Measurements from ENCODE around the gene POLR2H. TPM values are rescaled to one million over a fixed set of nuclear protein-coding genes. Genes with fewer than 3 reads are reported as not detected.

The POLR2H gene
- 107 and 163 TPM in 2 replicates for total RNA-seq (2012; rRNA removed)

DNA sequence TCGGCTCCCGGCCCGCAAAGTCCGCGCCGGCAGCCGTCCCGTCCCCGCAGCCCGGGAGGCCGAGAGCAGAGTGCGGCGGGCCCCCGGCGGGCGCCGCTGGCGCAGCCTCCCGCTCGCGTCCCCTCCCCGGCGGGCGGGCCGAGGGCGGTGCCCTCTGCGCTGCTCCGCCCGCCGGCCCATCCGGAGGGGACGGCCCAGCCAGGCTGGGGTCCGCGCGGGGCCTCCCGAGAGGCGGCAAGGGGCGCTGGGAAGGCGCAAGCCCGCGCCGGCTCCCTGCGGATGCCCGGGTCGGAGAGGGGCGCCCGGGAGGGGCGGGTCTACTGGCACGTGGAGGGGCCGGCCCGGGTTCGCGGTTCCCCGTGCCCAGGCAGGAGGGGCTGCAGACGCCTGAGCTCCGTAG is at the start of gene POLR2H, which contains the start of gene CLCN2:
Gene POLR2H (plus strand): TSS at position 179 of the 400 bp plus-strand sequence. CDS start 1,783 bp downstream, outside the sequence.
Gene CLCN2 (minus strand): TSS at position 74 of the 400 bp plus-strand sequence. CDS start 126 bp downstream, outside the sequence.
- peaks cover under 1% of the 10 kb centered on the region for H3K36me3 ChIP-seq (ENCODE audit: insufficient read depth, low read length)
- H3K27me3 ChIP-seq (ENCODE audit: control insufficient read depth, insufficient read depth, low read length) = no peaks in the 10 kb centered on the region
- peaks cover 25% of the 10 kb centered on the region for H3K4me1 ChIP-seq (ENCODE audit: control insufficient read depth, insufficient read depth, low read length)
- H3K4me3 ChIP-seq (ENCODE audit: low read length) = peak within 1 kb of the TSS; percentile 73
- no peaks in the 10 kb centered on the region for H3K9me3 ChIP-seq (replicated peaks; ENCODE audit: low read length)
- peak within 1 kb of the TSS; percentile 98 for H3K9ac ChIP-seq (ENCODE audit: low read depth, low read length)
- H3K4me2 ChIP-seq (ENCODE audit: low read length) = peak within 1 kb of the TSS; percentile 81

DNA sequence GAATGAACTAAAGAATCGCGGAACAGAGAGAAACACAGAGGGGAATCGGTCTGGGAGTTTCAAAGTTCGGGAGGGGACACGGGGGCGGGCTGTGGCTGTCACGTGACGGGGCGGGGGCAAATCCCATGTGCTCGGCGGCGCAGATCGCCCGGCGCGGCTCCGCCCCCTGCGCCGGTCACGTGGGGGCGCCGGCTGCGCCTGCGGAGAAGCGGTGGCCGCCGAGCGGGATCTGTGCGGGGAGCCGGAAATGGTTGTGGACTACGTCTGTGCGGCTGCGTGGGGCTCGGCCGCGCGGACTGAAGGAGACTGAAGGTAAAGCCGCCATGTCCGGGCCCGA is 47.2 kb upstream of the POLR2H start, which contains the start of gene EIF4G1:
Gene EIF4G1 (plus strand): TSS at position 244 of the 337 bp plus-strand sequence. CDS start 1,191 bp downstream, outside the sequence.
- H3K36me3 ChIP-seq (ENCODE audit: insufficient read depth, low read length) = peaks cover 23% of the 10 kb centered on the region
- peak within 1 kb of the TSS; percentile 99 for H3K9ac ChIP-seq (ENCODE audit: low read depth, low read length)
- H3K4me3 ChIP-seq (ENCODE audit: low read length) = peak within 1 kb of the TSS; percentile 83
- no peaks in the 10 kb centered on the region for H3K27me3 ChIP-seq (ENCODE audit: control insufficient read depth, insufficient read depth, low read length)
- H3K9me3 ChIP-seq (replicated peaks; ENCODE audit: low read length) = no peaks in the 10 kb centered on the region
- H3K4me1 ChIP-seq (ENCODE audit: control insufficient read depth, insufficient read depth, low read length) = peaks cover 25% of the 10 kb centered on the region
- peak within 1 kb of the TSS; percentile 85 for H3K4me2 ChIP-seq (ENCODE audit: low read length)

DNA sequence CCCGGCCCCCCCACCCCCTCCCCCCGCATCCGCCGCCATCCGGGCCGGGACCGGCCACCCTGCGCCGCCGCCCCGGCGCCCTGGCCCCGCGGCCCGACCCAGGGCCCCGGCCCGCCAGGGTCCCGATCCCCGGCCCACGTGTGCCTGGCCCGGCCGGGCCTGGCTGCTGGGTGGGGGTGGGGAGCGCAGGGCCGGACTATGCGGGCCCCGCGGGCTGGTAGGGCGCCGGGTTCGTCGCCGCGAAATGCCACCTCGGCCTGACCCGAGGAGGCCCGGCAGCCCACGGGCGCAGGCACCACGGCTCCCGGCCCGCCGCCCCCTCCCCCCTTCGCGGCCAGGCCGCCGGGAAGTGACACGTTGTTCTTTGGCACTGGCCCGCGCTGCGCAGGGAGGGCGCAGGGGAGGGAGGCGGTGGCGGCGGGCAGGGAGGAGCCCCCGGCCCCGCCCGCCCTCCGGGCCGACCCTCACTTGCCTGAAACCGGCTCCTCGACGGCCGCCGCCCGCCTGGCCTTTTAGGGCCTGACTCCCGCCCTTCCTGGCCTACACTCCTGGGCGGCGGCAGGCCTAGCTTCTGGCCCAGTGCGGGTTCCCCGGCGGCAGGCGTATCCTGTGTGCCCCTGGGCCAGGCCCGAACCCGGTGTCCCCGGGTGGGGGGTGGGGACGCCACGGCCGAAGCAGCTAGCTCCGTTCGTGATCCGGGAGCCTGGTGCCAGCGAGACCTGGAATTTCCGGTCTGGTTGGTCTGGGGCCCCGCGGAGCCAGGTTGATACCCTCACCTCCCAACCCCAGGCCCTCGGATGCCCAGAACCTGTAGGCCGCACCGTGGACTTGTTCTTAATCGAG is 46.6 kb upstream of the POLR2H start:
- Histone ChIP-seq H3K4me3 (ENCODE audit: low read length) (peak overlapping the region; percentile 83), H3K9ac (ENCODE audit: low read depth, low read length) (peak overlapping the region; percentile 99), H3K27me3 (ENCODE audit: control insufficient read depth, insufficient read depth, low read length) (no peaks in the 10 kb centered on the region), H3K36me3 (ENCODE audit: insufficient read depth, low read length) (peaks cover 23% of the 10 kb centered on the region), H3K4me1 (ENCODE audit: control insufficient read depth, insufficient read depth, low read length) (peaks cover 31% of the 10 kb centered on the region), H3K4me2 (ENCODE audit: low read length) (peak overlapping the region; percentile 85), H3K9me3 (replicated peaks; ENCODE audit: low read length) (no peaks in the 10 kb centered on the region)

DNA sequence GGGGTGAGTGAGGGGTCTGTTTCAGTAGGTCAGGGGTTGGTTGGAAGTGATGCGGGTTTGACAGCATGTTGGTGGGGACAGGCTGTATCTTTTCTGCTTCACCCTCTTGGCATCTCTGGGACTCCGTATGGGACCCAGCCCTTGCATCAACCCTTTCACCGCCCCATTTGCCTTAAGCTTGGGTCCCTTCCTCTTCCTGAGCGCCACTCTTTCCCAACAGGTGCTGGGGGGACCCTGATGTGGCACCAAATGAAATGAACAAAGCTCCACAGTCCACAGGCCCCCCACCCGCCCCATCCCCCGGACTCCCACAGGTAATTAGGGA is 46.0 kb upstream of the POLR2H start:
- Histone ChIP-seq H3K4me1 (ENCODE audit: control insufficient read depth, insufficient read depth, low read length) (peaks cover 36% of the 10 kb centered on the region), H3K27me3 (ENCODE audit: control insufficient read depth, insufficient read depth, low read length) (no peaks in the 10 kb centered on the region), H3K4me3 (ENCODE audit: low read length) (peak overlapping the region; percentile 83), H3K9me3 (replicated peaks; ENCODE audit: low read length) (no peaks in the 10 kb centered on the region), H3K4me2 (ENCODE audit: low read length) (peak overlapping the region; percentile 85), H3K36me3 (ENCODE audit: insufficient read depth, low read length) (peaks cover 27% of the 10 kb centered on the region), H3K9ac (ENCODE audit: low read depth, low read length) (peak overlapping the region; percentile 99)

DNA sequence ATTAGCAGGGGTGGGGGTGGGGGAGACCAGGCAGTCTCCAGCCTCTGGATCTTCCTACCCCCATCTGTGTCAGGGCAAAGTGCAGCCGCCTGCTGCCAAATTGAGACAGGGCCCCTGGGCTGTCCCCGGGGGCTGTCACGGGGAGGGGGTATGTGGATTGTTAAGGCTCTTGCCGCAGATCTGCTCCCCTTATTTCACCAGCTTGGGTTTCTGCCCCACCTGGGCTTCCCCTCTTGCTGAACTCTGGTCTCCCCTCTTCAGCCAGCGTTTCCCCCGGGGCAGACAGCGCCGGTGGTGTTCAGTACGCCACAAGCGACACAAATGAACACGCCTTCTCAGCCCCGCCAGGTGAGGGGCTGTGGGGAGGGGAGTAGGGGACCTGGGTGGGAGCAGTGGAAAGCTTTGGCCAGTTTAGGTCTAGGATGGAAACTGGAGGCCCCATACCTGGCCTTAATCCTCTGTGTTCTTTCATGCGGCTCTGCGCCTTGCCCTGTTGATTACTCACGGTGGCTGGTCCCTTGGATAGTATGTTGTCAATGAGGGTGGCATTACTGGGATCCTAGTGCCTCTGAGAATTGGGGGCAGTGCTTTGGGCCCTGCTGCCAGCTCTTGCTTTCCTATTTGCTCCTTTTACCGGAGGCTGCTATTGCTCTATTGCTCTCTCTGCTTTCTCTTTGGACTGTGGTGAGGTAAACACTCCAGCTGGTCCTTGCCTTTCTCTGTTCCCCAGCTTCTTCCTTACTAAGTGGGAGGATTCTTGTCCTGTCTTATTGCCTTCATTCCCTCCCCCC is 45.4 kb upstream of the POLR2H start:
- Histone ChIP-seq H3K27me3 (ENCODE audit: control insufficient read depth, insufficient read depth, low read length) (no peaks in the 10 kb centered on the region), H3K4me2 (ENCODE audit: low read length) (peak overlapping the region; percentile 85), H3K9me3 (replicated peaks; ENCODE audit: low read length) (no peaks in the 10 kb centered on the region), H3K9ac (ENCODE audit: low read depth, low read length) (peak overlapping the region; percentile 99), H3K4me3 (ENCODE audit: low read length) (peak overlapping the region; percentile 83), H3K36me3 (ENCODE audit: insufficient read depth, low read length) (peaks cover 33% of the 10 kb centered on the region), H3K4me1 (ENCODE audit: control insufficient read depth, insufficient read depth, low read length) (peaks cover 40% of the 10 kb centered on the region)

DNA sequence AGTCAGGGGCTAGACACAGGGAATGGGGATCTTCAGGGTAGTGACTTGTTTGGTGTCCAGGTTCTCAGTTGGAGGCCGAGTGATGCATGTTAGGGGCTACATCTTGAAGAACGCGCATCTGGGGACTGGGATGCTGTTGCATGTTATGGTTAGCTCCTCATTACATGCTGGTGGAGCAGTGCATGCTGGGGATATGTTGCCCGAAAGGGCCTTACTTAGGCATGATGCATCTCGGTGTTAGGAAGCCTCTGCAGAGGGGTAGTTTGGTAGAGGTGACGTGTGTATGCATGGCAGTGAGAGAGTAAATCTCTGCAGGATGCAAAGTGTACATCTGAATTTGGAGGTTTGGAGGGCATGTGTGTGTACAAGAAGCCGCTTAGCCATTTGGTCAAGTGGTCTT is 44.7 kb upstream of the POLR2H start:
- Histone ChIP-seq H3K4me3 (ENCODE audit: low read length) (peak overlapping the region; percentile 83), H3K4me1 (ENCODE audit: control insufficient read depth, insufficient read depth, low read length) (peaks cover 40% of the 10 kb centered on the region), H3K9ac (ENCODE audit: low read depth, low read length) (peak overlapping the region; percentile 99)

DNA sequence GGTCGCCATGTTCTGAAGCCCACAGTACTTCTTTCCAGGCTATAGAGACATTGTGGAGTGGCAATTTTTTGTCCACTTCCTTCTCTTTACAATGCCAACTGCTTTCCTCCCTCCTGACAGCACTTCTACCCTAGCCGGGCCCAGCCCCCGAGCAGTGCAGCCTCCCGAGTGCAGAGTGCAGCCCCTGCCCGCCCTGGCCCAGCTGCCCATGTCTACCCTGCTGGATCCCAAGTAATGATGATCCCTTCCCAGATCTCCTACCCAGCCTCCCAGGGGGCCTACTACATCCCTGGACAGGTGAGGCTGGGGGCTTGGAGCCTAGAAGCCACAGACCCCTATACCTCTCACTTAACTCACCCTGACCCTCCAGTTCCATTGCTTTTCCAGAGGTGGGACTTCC is 44.3 kb upstream of the POLR2H start:
- Histone ChIP-seq H3K9me3 (replicated peaks; ENCODE audit: low read length) (no peaks in the 10 kb centered on the region), H3K4me2 (ENCODE audit: low read length) (peak overlapping the region; percentile 85), H3K4me1 (ENCODE audit: control insufficient read depth, insufficient read depth, low read length) (peaks cover 40% of the 10 kb centered on the region), H3K9ac (ENCODE audit: low read depth, low read length) (peak overlapping the region; percentile 37), H3K36me3 (ENCODE audit: insufficient read depth, low read length) (peaks cover 44% of the 10 kb centered on the region), H3K27me3 (ENCODE audit: control insufficient read depth, insufficient read depth, low read length) (no peaks in the 10 kb centered on the region), H3K4me3 (ENCODE audit: low read length) (peak overlapping the region; percentile 83)

More for the DNA sequence above, 44.7 kb upstream of the POLR2H start:
- peak overlapping the region; percentile 85 for H3K4me2 ChIP-seq (ENCODE audit: low read length)
- H3K36me3 ChIP-seq (ENCODE audit: insufficient read depth, low read length) = peaks cover 40% of the 10 kb centered on the region
- H3K9me3 ChIP-seq (replicated peaks; ENCODE audit: low read length) = no peaks in the 10 kb centered on the region
- no peaks in the 10 kb centered on the region for H3K27me3 ChIP-seq (ENCODE audit: control insufficient read depth, insufficient read depth, low read length)

DNA sequence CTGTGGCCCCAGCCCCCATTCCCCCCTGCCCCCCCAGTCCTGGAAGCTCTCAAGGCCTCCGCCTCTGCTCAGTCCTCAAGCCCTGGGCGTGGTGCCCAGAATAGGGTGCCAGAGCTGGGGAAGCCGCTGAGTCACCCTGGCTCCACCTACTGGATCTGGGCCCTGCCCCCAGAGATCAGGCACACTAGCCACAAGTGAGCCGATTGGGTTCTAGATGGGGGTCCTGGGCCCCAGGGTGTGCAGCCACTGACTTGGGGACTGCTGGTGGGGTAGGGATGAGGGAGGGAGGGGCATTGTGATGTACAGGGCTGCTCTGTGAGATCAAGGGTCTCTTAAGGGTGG is 41.4 kb upstream of the POLR2H start:
- no peaks in the 10 kb centered on the region for H3K9me3 ChIP-seq (replicated peaks; ENCODE audit: low read length)
- H3K4me1 ChIP-seq (ENCODE audit: control insufficient read depth, insufficient read depth, low read length) = peaks cover 40% of the 10 kb centered on the region
- H3K27me3 ChIP-seq (ENCODE audit: control insufficient read depth, insufficient read depth, low read length) = no peaks in the 10 kb centered on the region
- peaks cover 73% of the 10 kb centered on the region for H3K36me3 ChIP-seq (ENCODE audit: insufficient read depth, low read length)
- H3K9ac ChIP-seq (ENCODE audit: low read depth, low read length) = peak overlapping the region; percentile 67
- H3K4me2 ChIP-seq (ENCODE audit: low read length) = peak overlapping the region; percentile 80
- H3K4me3 ChIP-seq (ENCODE audit: low read length) = peak overlapping the region; percentile 59

DNA sequence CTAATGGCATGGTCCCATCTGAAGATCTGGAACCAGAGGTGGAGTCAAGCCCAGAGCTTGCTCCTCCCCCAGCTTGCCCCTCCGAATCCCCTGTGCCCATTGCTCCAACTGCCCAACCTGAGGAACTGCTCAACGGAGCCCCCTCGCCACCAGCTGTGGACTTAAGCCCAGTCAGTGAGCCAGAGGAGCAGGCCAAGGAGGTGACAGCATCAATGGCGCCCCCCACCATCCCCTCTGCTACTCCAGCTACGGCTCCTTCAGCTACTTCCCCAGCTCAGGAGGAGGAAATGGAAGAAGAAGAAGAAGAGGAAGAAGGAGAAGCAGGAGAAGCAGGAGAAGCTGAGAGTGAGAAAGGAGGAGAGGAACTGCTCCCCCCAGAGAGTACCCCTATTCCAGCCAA is 39.8 kb upstream of the POLR2H start:
- peak overlapping the region; percentile 18 for H3K9ac ChIP-seq (ENCODE audit: low read depth, low read length)
- peaks cover 35% of the 10 kb centered on the region for H3K4me1 ChIP-seq (ENCODE audit: control insufficient read depth, insufficient read depth, low read length)
- H3K27me3 ChIP-seq (ENCODE audit: control insufficient read depth, insufficient read depth, low read length) = no peaks in the 10 kb centered on the region
- H3K9me3 ChIP-seq (replicated peaks; ENCODE audit: low read length) = no peaks in the 10 kb centered on the region
- H3K4me2 ChIP-seq (ENCODE audit: low read length) = no peak overlapping the region
- peaks cover 82% of the 10 kb centered on the region for H3K36me3 ChIP-seq (ENCODE audit: insufficient read depth, low read length)
- no peak overlapping the region for H3K4me3 ChIP-seq (ENCODE audit: low read length)

DNA sequence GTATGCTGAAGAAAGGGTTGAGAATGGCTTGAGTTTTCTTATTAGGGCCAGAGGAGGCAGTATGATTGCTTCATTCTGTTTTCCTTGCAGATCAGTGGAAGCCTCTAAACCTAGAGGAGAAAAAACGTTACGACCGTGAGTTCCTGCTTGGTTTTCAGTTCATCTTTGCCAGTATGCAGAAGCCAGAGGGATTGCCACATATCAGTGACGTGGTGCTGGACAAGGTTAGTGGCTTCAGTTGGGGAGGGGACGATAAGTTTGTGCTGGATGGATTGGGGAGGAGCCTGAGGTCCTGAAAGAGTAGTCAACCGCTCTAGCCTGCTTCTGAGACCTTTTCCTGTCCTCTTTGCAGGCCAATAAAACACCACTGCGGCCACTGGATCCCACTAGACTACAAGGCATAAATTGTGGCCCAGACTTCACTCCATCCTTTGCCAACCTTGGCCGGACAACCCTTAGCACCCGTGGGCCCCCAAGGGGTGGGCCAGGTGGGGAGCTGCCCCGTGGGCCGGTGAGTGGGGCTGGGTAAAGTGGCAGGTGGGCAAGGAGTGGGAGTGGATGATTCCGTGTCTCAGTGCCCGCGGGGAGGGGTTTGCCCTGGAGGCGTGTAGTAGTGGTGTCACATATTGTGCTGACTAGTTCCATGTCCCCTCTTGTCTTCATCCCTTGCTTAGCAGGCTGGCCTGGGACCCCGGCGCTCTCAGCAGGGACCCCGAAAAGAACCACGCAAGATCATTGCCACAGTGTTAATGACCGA is 38.6 kb upstream of the POLR2H start:
- no peak overlapping the region for H3K9ac ChIP-seq (ENCODE audit: low read depth, low read length)
- no peak overlapping the region for H3K4me3 ChIP-seq (ENCODE audit: low read length)
- no peak overlapping the region for H3K4me2 ChIP-seq (ENCODE audit: low read length)
- peaks cover 82% of the 10 kb centered on the region for H3K36me3 ChIP-seq (ENCODE audit: insufficient read depth, low read length)
- no peaks in the 10 kb centered on the region for H3K27me3 ChIP-seq (ENCODE audit: control insufficient read depth, insufficient read depth, low read length)
- no peaks in the 10 kb centered on the region for H3K9me3 ChIP-seq (replicated peaks; ENCODE audit: low read length)
- peaks cover 23% of the 10 kb centered on the region for H3K4me1 ChIP-seq (ENCODE audit: control insufficient read depth, insufficient read depth, low read length)

DNA sequence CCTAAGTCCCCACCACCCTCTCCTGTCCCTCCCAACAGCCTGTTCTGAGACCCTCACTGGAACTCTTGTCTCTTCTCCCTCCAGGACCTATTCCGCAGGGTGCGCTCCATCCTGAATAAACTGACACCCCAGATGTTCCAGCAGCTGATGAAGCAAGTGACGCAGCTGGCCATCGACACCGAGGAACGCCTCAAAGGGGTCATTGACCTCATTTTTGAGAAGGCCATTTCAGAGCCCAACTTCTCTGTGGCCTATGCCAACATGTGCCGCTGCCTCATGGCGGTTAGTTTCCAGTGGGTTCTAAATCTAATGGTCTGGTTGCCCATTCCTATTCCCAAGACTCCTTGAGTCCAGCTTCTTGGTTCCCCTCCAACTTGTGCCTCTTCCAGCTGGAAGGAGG is 37.8 kb upstream of the POLR2H start:
- no peak overlapping the region for H3K4me3 ChIP-seq (ENCODE audit: low read length)
- H3K9ac ChIP-seq (ENCODE audit: low read depth, low read length) = no peak overlapping the region
- peaks cover 19% of the 10 kb centered on the region for H3K4me1 ChIP-seq (ENCODE audit: control insufficient read depth, insufficient read depth, low read length)
- H3K27me3 ChIP-seq (ENCODE audit: control insufficient read depth, insufficient read depth, low read length) = no peaks in the 10 kb centered on the region
- no peaks in the 10 kb centered on the region for H3K9me3 ChIP-seq (replicated peaks; ENCODE audit: low read length)
- peaks cover 86% of the 10 kb centered on the region for H3K36me3 ChIP-seq (ENCODE audit: insufficient read depth, low read length)
- no peak overlapping the region for H3K4me2 ChIP-seq (ENCODE audit: low read length)
